Measurements from ENCODE around the gene DACH1.

DACH1 gene

DNA sequence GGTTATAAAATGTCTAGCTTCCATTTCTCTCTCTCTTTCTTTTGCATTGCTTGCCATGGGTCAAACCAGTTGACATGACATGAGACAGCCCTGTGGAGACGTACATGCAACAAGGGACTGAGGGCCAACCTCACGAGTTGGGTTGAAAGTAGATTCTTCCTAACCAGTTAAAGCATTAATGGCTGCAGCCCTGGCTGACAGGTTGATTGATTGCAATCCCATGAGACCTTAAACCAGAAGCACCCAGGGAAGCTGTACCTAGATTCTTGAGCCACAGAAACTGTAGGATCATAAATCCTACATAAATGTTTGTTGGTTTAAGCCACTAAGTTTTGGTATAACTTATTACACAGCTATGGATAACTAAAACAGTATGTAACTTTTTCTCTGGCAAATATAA, 373.8 kb downstream of the DACH1 start:
- no peak overlapping the region for H3K27ac ChIP-seq
- no peak overlapping the region for H3K9ac ChIP-seq (ENCODE audit: insufficient read length)
- no peaks in the 10 kb centered on the region for H3K36me3 ChIP-seq (ENCODE audit: insufficient read depth, low read length)
- no peak for DNase-seq (ENCODE audit: low read depth, low spot score)
- H3K4me3 ChIP-seq, result no peak overlapping the region
- no peaks in the 10 kb centered on the region for H3K9me3 ChIP-seq (ENCODE audit: low read depth, low read length)
- TF ChIP-seq POLR2AphosphoS5 (IDR thresholded peaks at IDR 0.05; ENCODE audit: borderline replicate concordance, low read depth, low read length) (no peak), FOXP2 (optimal IDR thresholded peaks at IDR 0.05; ENCODE audit: control extremely low read depth, extremely low read length, insufficient read depth) (no peak), EZH2 (IDR thresholded peaks at IDR 0.05) (no peak)

GRCh38 chr13:71492346-71492871, 374.6 kb downstream of the DACH1 start:
- Histone ChIP-seq H3K27ac (no peak overlapping the region), H3K4me3 (no peak overlapping the region), H3K9me3 (ENCODE audit: low read depth, low read length) (no peaks in the 10 kb centered on the region), H3K36me3 (ENCODE audit: insufficient read depth, low read length) (no peaks in the 10 kb centered on the region), H3K9ac (ENCODE audit: insufficient read length) (no peak overlapping the region)
- DNase-seq (ENCODE audit: low read depth, low spot score), result no peak
- TF ChIP-seq POLR2AphosphoS5 (IDR thresholded peaks at IDR 0.05; ENCODE audit: borderline replicate concordance, low read depth, low read length), result no peak
- no peak for TF ChIP-seq FOXP2 (optimal IDR thresholded peaks at IDR 0.05; ENCODE audit: control extremely low read depth, extremely low read length, insufficient read depth)
- no peak for TF ChIP-seq EZH2 (IDR thresholded peaks at IDR 0.05)

- TF ChIP-seq EZH2 (IDR thresholded peaks at IDR 0.05) (no peak), FOXP2 (optimal IDR thresholded peaks at IDR 0.05; ENCODE audit: control extremely low read depth, extremely low read length, insufficient read depth) (no peak), POLR2AphosphoS5 (IDR thresholded peaks at IDR 0.05; ENCODE audit: borderline replicate concordance, low read depth, low read length) (no peak)
- Histone ChIP-seq H3K9ac (ENCODE audit: insufficient read length) (no peak overlapping the region), H3K9me3 (ENCODE audit: low read depth, low read length) (no peaks in the 10 kb centered on the region), H3K4me3 (no peak overlapping the region), H3K27ac (no peak overlapping the region), H3K36me3 (ENCODE audit: insufficient read depth, low read length) (no peaks in the 10 kb centered on the region)
- no peak for DNase-seq (ENCODE audit: low read depth, low spot score)
Measured at GRCh38 chr13:71491010-71491409, 376.0 kb downstream of the DACH1 start.

- H3K4me3 ChIP-seq, result no peak overlapping the region
- H3K36me3 ChIP-seq (ENCODE audit: insufficient read depth, low read length), result no peaks in the 10 kb centered on the region
- no peak for TF ChIP-seq FOXP2 (optimal IDR thresholded peaks at IDR 0.05; ENCODE audit: control extremely low read depth, extremely low read length, insufficient read depth)
- TF ChIP-seq EZH2 (IDR thresholded peaks at IDR 0.05), result no peak
- no peak for TF ChIP-seq POLR2AphosphoS5 (IDR thresholded peaks at IDR 0.05; ENCODE audit: borderline replicate concordance, low read depth, low read length)
- no peak for DNase-seq (ENCODE audit: low read depth, low spot score)
- no peak overlapping the region for H3K27ac ChIP-seq
- no peaks in the 10 kb centered on the region for H3K9me3 ChIP-seq (ENCODE audit: low read depth, low read length)
- H3K9ac ChIP-seq (ENCODE audit: insufficient read length), result no peak overlapping the region
Measured at GRCh38 chr13:71489041-71489440, 378.0 kb downstream of the DACH1 start.

DNA sequence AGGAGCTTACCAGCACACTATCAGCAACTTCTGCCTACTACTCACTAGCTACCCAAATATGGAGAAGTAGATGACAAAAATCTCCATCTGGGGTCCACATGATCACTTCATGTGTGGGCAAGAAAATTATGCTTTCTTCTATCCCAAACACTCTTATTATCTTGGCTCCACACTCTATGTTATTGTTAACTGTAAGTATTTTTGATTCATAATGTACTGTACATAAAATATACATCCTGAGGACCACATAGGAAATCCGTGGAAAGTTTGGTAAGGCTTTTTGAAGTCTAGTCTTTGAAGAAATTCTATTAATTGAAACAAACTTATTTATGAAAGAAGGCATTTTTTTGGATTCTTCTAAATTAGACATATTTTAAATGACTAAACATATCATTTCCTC, 378.8 kb downstream of the DACH1 start:
- no peak for DNase-seq (ENCODE audit: low read depth, low spot score)
- H3K36me3 ChIP-seq (ENCODE audit: insufficient read depth, low read length), result no peaks in the 10 kb centered on the region
- no peak overlapping the region for H3K9ac ChIP-seq (ENCODE audit: insufficient read length)
- TF ChIP-seq POLR2AphosphoS5 (IDR thresholded peaks at IDR 0.05; ENCODE audit: borderline replicate concordance, low read depth, low read length), result no peak
- no peak for TF ChIP-seq EZH2 (IDR thresholded peaks at IDR 0.05)
- no peak for TF ChIP-seq FOXP2 (optimal IDR thresholded peaks at IDR 0.05; ENCODE audit: control extremely low read depth, extremely low read length, insufficient read depth)
- H3K9me3 ChIP-seq (ENCODE audit: low read depth, low read length), result no peaks in the 10 kb centered on the region
- no peak overlapping the region for H3K27ac ChIP-seq
- no peak overlapping the region for H3K4me3 ChIP-seq

DNA sequence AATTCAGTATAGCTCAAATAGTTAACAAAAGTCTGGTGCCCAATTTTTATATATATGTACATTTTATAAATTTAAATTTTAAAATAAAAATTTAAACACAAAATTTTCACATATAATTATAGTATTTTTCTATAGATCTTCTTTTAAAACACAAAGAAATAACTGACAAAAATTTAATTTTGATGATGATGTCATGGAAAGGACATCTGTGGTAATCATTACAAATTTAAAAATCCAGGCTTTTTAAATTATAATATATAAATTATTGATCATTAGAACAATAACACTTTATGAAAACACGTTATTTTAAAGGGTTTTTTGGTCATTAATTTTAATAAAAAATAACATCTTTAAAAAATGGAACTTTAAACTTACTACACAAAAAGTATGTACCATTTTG, 381.1 kb downstream of the DACH1 start:
- no peak for TF ChIP-seq FOXP2 (optimal IDR thresholded peaks at IDR 0.05; ENCODE audit: control extremely low read depth, extremely low read length, insufficient read depth)
- no peak for TF ChIP-seq EZH2 (IDR thresholded peaks at IDR 0.05)
- TF ChIP-seq POLR2AphosphoS5 (IDR thresholded peaks at IDR 0.05; ENCODE audit: borderline replicate concordance, low read depth, low read length), result no peak
- no peaks in the 10 kb centered on the region for H3K9me3 ChIP-seq (ENCODE audit: low read depth, low read length)
- DNase-seq (ENCODE audit: low read depth, low spot score), result no peak
- no peaks in the 10 kb centered on the region for H3K36me3 ChIP-seq (ENCODE audit: insufficient read depth, low read length)
- no peak overlapping the region for H3K4me3 ChIP-seq
- H3K9ac ChIP-seq (ENCODE audit: insufficient read length), result no peak overlapping the region
- H3K27ac ChIP-seq, result no peak overlapping the region

GRCh38 chr13:71483733-71484132, 383.3 kb downstream of the DACH1 start:
- H3K9me3 ChIP-seq (ENCODE audit: low read depth, low read length), result no peaks in the 10 kb centered on the region
- no peak overlapping the region for H3K27ac ChIP-seq
- TF ChIP-seq FOXP2 (optimal IDR thresholded peaks at IDR 0.05; ENCODE audit: control extremely low read depth, extremely low read length, insufficient read depth), result no peak
- no peak for TF ChIP-seq EZH2 (IDR thresholded peaks at IDR 0.05)
- TF ChIP-seq POLR2AphosphoS5 (IDR thresholded peaks at IDR 0.05; ENCODE audit: borderline replicate concordance, low read depth, low read length), result no peak
- no peak for DNase-seq (ENCODE audit: low read depth, low spot score)
- H3K9ac ChIP-seq (ENCODE audit: insufficient read length), result no peak overlapping the region
- no peaks in the 10 kb centered on the region for H3K36me3 ChIP-seq (ENCODE audit: insufficient read depth, low read length)
- H3K4me3 ChIP-seq, result no peak overlapping the region

DNA sequence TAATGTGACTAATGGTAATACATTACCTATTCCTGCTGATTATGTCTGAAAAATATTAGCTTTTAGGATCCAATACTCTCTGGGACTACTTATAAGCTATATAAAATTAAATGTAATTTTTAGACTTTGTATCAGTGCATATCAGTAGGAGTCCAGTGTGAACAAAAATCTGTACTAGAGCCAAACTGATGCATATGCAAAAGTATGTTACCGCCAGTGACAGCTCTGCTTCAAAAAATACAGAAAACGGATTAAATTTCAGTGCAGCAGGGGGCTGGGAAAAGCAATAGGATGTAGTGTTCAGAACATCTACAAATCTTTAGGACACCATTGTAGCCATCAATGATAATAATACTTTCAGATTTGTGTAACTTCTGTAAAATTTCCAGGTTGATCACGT, 385.5 kb downstream of the DACH1 start:
- no peak overlapping the region for H3K9ac ChIP-seq (ENCODE audit: insufficient read length)
- no peaks in the 10 kb centered on the region for H3K9me3 ChIP-seq (ENCODE audit: low read depth, low read length)
- no peaks in the 10 kb centered on the region for H3K36me3 ChIP-seq (ENCODE audit: insufficient read depth, low read length)
- H3K4me3 ChIP-seq, result no peak overlapping the region
- no peak for DNase-seq (ENCODE audit: low read depth, low spot score)
- TF ChIP-seq POLR2AphosphoS5 (IDR thresholded peaks at IDR 0.05; ENCODE audit: borderline replicate concordance, low read depth, low read length) (no peak), EZH2 (IDR thresholded peaks at IDR 0.05) (no peak), FOXP2 (optimal IDR thresholded peaks at IDR 0.05; ENCODE audit: control extremely low read depth, extremely low read length, insufficient read depth) (no peak)
- no peak overlapping the region for H3K27ac ChIP-seq

- H3K9me3 ChIP-seq (ENCODE audit: low read depth, low read length), result no peaks in the 10 kb centered on the region
- no peaks in the 10 kb centered on the region for H3K36me3 ChIP-seq (ENCODE audit: insufficient read depth, low read length)
- no peak overlapping the region for H3K27ac ChIP-seq
- H3K4me3 ChIP-seq, result no peak overlapping the region
- DNase-seq (ENCODE audit: low read depth, low spot score), result no peak
- no peak overlapping the region for H3K9ac ChIP-seq (ENCODE audit: insufficient read length)
- TF ChIP-seq FOXP2 (optimal IDR thresholded peaks at IDR 0.05; ENCODE audit: control extremely low read depth, extremely low read length, insufficient read depth), result no peak
- TF ChIP-seq EZH2 (IDR thresholded peaks at IDR 0.05), result no peak
- TF ChIP-seq POLR2AphosphoS5 (IDR thresholded peaks at IDR 0.05; ENCODE audit: borderline replicate concordance, low read depth, low read length), result no peak
Measured at GRCh38 chr13:71481046-71481445, 386.0 kb downstream of the DACH1 start.
